CD14-positive monocyte (primary cell): ENCODE data around the gene BCAS4. TPM values are rescaled to one million over a fixed set of nuclear protein-coding genes. Genes with fewer than 3 reads are reported as not detected.

Experiments
- DNase-seq, 3 donors: peaks; one replicate each; pipeline ENCODE4 v3.0.0-alpha.2; 2011 to 2022
- H2AFZ ChIP-seq: 2 replicates; pipeline ENCODE4 v1.6.0; 2012; ENCODE audit warnings: mild to moderate bottlenecking, low read depth, low read length, inconsistent platforms; ENCODE audit not compliant: insufficient read depth, poor library complexity, severe bottlenecking
- H3K27ac ChIP-seq, 2 donors: 1 replicate in 1 of 2; 2 replicates in 1 of 2; pipeline ENCODE4 v1.5.1; 2012 to 2013; ENCODE audit warnings: low read length in 2 of 2, control low read depth in 1 of 2, inconsistent platforms in 1 of 2, low read depth in 1 of 2, mild to moderate bottlenecking in 1 of 2
- H3K27me3 ChIP-seq, 2 donors: one replicate each; pipeline versions ENCODE4 v1.6.0 to v1.6.1; 2011 to 2013; ENCODE audit warnings: low read length in 2 of 2; ENCODE audit not compliant: control insufficient read depth in 2 of 2, insufficient read depth in 2 of 2
- H3K36me3 ChIP-seq, 2 donors: replicated peaks in 1 of 2; 1 replicate in 1 of 2; 2 replicates in 1 of 2; pipeline versions ENCODE4 v1.5.1 to v1.6.1; 2012 to 2013; ENCODE audit warnings: low read length in 2 of 2, control low read depth in 1 of 2, inconsistent platforms in 1 of 2, mild to moderate bottlenecking in 1 of 2; ENCODE audit not compliant: insufficient read depth in 2 of 2, control insufficient read depth in 1 of 2
- H3K4me1 ChIP-seq, 2 donors: 1 replicate in 1 of 2; 2 replicates in 1 of 2; pipeline versions ENCODE4 v1.5.1 to v1.6.1; 2012 to 2013; ENCODE audit warnings: low read length in 2 of 2, control low read depth in 1 of 2, inconsistent platforms in 1 of 2, mild to moderate bottlenecking in 1 of 2, moderate library complexity in 1 of 2; ENCODE audit not compliant: insufficient read depth in 2 of 2, control insufficient read depth in 1 of 2
- H3K4me2 ChIP-seq: replicated peaks from 2 replicates; pipeline ENCODE3; 2012; ENCODE audit warnings: low read length, moderate library complexity, mild to moderate bottlenecking; ENCODE audit not compliant: poor library complexity, severe bottlenecking; ENCODE audit errors: extremely low read depth
- H3K4me3 ChIP-seq, 3 experiments: fragments of 200-600 bp in 1 of 3; sonication (generic) in 1 of 3; replicated peaks in 1 of 3; 1 replicate in 2 of 3; 2 replicates in 1 of 3; pipeline ENCODE4 v1.5.1; 2011 to 2013; ENCODE audit warnings: low read length in 3 of 3, mild to moderate bottlenecking in 3 of 3, control low read depth in 2 of 3, low read depth in 2 of 3, inconsistent platforms in 1 of 3, moderate library complexity in 1 of 3
- H3K79me2 ChIP-seq: 2 replicates; pipeline ENCODE4 v1.6.0; 2012; ENCODE audit warnings: mild to moderate bottlenecking, control low read depth, inconsistent platforms, low read length, moderate library complexity; ENCODE audit not compliant: insufficient read depth
- H3K9ac ChIP-seq: 2 replicates; pipeline ENCODE4 v1.6.0; 2017; ENCODE audit warnings: low read length, mild to moderate bottlenecking; ENCODE audit not compliant: insufficient read depth, poor library complexity, severe bottlenecking
- H3K9me3 ChIP-seq, 2 donors: replicated peaks in 1 of 2; 1 replicate in 1 of 2; 2 replicates in 1 of 2; pipeline versions ENCODE4 v1.5.1 to v1.6.1; 2012 to 2013; ENCODE audit warnings: low read length in 2 of 2, control low read depth in 1 of 2; ENCODE audit not compliant: control insufficient read depth in 1 of 2, insufficient read depth in 1 of 2
- H4K20me1 ChIP-seq: 2 replicates; pipeline ENCODE4 v1.6.0; 2012; ENCODE audit warnings: mild to moderate bottlenecking, low read length, control low read depth, moderate library complexity; ENCODE audit not compliant: insufficient read depth
- H3K27ac Mint-ChIP-seq, 7 donors: one replicate each; pipeline ENCODE4 v1.8.0; 2020; ENCODE audit warnings: mild to moderate bottlenecking in 7 of 7, mixed read lengths in 7 of 7, moderate library complexity in 6 of 7, inconsistent platforms in 2 of 7
- H3K27me3 Mint-ChIP-seq, 3 donors: one replicate each; pipeline ENCODE4 v1.8.0; 2021 to 2022; ENCODE audit warnings: low read depth in 3 of 3, mild to moderate bottlenecking in 3 of 3, mixed read lengths in 3 of 3, moderate library complexity in 3 of 3, inconsistent platforms in 1 of 3
- H3K36me3 Mint-ChIP-seq, 2 donors: one replicate each; pipeline ENCODE4 v1.8.0; 2020; ENCODE audit warnings: mixed read lengths in 2 of 2, inconsistent platforms in 1 of 2, mild to moderate bottlenecking in 1 of 2
- H3K4me1 Mint-ChIP-seq: one replicate; pipeline ENCODE4 v1.8.0; 2020; ENCODE audit warnings: mild to moderate bottlenecking, mixed read lengths
- H3K4me3 Mint-ChIP-seq, 2 donors: one replicate each; pipeline ENCODE4 v1.8.0; 2020; ENCODE audit warnings: mild to moderate bottlenecking in 2 of 2, mixed read lengths in 2 of 2, moderate library complexity in 1 of 2
- H3K9me3 Mint-ChIP-seq, 7 donors: one replicate each; pipeline ENCODE4 v1.8.0; 2020 to 2022; ENCODE audit warnings: mixed read lengths in 7 of 7, mild to moderate bottlenecking in 6 of 7, moderate library complexity in 6 of 7, inconsistent platforms in 2 of 7
- WGBS: methylation state at CpG from one replicate; pipeline ENCODE4 v1.1.5; 2013; ENCODE audit warnings: missing lambda C conversion rate; ENCODE audit not compliant: insufficient coverage; 5-methylcytosine and 5-hydroxymethylcytosine counted together
- intact Hi-C, 2 donors: fragments of 100-400 bp; cut with micrococcal nuclease; formaldehyde crosslinking; loops; one replicate each; pipeline versions ENCODE4 v1.15.0 to v1.15.1; 2023
- polyA plus RNA-seq, 3 donors: library from polyadenylated mRNA; depleted of rRNA in 1 of 3; unstranded in 2 of 3; stranded (reverse) in 1 of 3; fragments of 300-500 nt in 2 of 3; fragments of >200 nt in 1 of 3; fragmentation: Illumina TruSeq in 2 of 3; gene quantifications; 1 replicate in 2 of 3; 2 replicates in 1 of 3; pipeline ENCODE4 v1.2.3, GENCODE V29; 2012 to 2021
- TF ChIP-seq, protein P1 (sequence below): fragments of 200-600 bp; IDR thresholded peaks from one replicate; pipeline ENCODE4 v1.8.0; 2022; ENCODE audit warnings: antibody characterized with exemption, mild to moderate bottlenecking

The BCAS4 gene
- polyA plus RNA-seq, 3 donors, result 0.16 to 1.0 (median 0.69) TPM

DNA sequence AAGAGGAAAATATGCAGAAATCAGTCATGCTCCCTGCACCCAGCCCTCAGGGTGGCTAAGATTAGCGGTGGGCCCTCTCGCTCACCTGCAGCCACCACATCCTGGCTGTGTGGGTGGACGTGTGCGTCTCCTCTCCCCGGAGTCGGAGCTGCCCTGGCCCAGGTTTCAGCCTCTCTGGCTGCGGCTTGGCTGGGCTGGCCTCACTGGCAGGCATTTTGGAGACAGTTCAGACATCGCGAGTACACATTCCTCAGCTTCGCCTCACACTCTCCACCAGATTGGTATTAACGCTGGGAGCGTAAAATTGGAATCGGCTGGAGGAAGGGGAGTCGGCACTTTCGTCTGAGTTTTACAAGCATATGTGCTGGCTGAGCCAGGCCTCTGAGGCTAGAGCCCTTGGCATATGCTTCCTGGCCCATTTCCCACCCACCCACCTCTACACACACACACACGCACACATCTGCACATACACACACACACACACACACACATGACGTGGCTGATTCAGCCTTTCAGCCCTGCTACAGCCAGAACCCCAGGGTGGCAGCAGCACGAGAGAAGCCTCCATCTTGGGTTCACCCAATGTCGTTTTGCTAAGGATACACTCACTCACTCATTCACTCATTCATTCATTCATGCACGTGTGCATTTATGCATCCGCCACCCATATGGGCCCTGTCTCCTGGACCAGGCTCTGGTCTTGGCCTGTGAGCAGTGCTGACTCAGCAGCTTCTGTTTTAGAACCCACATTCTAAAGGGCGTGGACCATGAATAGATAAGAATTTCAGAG, 42.9 kb downstream of the BCAS4 start:
- H3K9me3 ChIP-seq, result no peaks in the 10 kb centered on the region
- Mint-ChIP-seq H3K36me3 (no peaks in the 10 kb centered on the region), H3K9me3 (no peaks in the 10 kb centered on the region), H3K4me3 (no peak overlapping the region), H3K27ac (peak overlapping the region in 1 of 7 donors; percentile 1), H3K27me3 (no peaks in the 10 kb centered on the region), H3K4me1 (no peaks in the 10 kb centered on the region)
- H3K36me3 ChIP-seq, result no peaks in the 10 kb centered on the region
- no peaks in the 10 kb centered on the region for H4K20me1 ChIP-seq
- intact Hi-C loops, result no loop called here
- no peak overlapping the region for H3K27ac ChIP-seq
- no peaks in the 10 kb centered on the region for H3K27me3 ChIP-seq
- no peaks in the 10 kb centered on the region for H3K79me2 ChIP-seq
- 82% methylated on average over 12 of the region's 22 CpGs for WGBS
- no peaks in the 10 kb centered on the region for H3K4me1 ChIP-seq
- DNase-seq, result no peak
- no peak overlapping the region for H2AFZ ChIP-seq
- no peak overlapping the region for H3K4me2 ChIP-seq
- no peak overlapping the region for H3K4me3 ChIP-seq
- TF ChIP-seq, protein P1, sequence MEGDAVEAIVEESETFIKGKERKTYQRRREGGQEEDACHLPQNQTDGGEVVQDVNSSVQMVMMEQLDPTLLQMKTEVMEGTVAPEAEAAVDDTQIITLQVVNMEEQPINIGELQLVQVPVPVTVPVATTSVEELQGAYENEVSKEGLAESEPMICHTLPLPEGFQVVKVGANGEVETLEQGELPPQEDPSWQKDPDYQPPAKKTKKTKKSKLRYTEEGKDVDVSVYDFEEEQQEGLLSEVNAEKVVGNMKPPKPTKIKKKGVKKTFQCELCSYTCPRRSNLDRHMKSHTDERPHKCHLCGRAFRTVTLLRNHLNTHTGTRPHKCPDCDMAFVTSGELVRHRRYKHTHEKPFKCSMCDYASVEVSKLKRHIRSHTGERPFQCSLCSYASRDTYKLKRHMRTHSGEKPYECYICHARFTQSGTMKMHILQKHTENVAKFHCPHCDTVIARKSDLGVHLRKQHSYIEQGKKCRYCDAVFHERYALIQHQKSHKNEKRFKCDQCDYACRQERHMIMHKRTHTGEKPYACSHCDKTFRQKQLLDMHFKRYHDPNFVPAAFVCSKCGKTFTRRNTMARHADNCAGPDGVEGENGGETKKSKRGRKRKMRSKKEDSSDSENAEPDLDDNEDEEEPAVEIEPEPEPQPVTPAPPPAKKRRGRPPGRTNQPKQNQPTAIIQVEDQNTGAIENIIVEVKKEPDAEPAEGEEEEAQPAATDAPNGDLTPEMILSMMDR, result no peak
- no peak overlapping the region for H3K9ac ChIP-seq

DNA sequence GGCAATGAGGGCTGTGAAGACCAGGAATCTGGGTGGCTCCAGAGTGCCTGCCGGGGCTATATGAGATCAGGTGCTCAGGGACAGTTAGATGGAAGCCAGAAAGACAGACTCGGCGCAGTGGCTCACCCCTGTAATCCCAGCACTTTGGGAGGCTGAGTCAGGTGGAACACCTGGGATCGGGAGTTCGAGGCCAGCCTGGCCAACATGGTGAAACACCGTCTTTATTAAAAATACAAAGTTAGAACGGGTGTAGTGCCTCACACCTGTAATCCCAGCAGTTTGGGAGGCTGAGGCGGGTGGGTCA, 43.4 kb downstream of the BCAS4 start:
- Histone ChIP-seq H3K27me3 (no peaks in the 10 kb centered on the region), H3K9ac (no peak overlapping the region), H3K4me3 (no peak overlapping the region), H2AFZ (no peak overlapping the region), H3K4me2 (no peak overlapping the region), H3K4me1 (no peaks in the 10 kb centered on the region), H3K27ac (no peak overlapping the region), H3K79me2 (no peaks in the 10 kb centered on the region), H3K36me3 (no peaks in the 10 kb centered on the region), H3K9me3 (no peaks in the 10 kb centered on the region), H4K20me1 (no peaks in the 10 kb centered on the region)
- TF ChIP-seq, protein P1, result no peak
- Mint-ChIP-seq H3K27ac (no peak overlapping the region), H3K36me3 (no peaks in the 10 kb centered on the region), H3K4me3 (no peak overlapping the region), H3K27me3 (no peaks in the 10 kb centered on the region), H3K9me3 (no peaks in the 10 kb centered on the region), H3K4me1 (no peaks in the 10 kb centered on the region)
- WGBS, result 99% methylated on average over 8 of the region's 8 CpGs
- intact Hi-C loops, result no loop called here
- DNase-seq, result no peak
